Heart left ventricle (tissue), 16 donors: ENCODE results near the gene SPP1. TPM values are rescaled to one million over a fixed set of nuclear protein-coding genes. Genes with fewer than 3 reads are reported as not detected.
A peak's percentile ranks its signal among the peaks of the same experiment; 100 is the strongest.

Experiments
- ATAC-seq, 4 donors: fragments of 200-7000 bp; cut with Tn5 transposase; one replicate each; pipeline ENCODE4 v1.9.1; 2020 to 2022; ENCODE audit warnings: moderate library complexity in 4 of 4, mild to moderate bottlenecking in 3 of 4, moderate number of reproducible peaks in 1 of 4
- DNase-seq, 5 donors: peaks; one replicate each; pipeline ENCODE4 v3.0.0-alpha.2; 2020
- H3K27ac ChIP-seq, 12 donors: fragments of 200-600 bp; sonication (generic) in 4 of 12; one replicate each; pipeline versions ENCODE4 v1.5.0 to v1.8.0; 2016 to 2022; ENCODE audit warnings: mild to moderate bottlenecking in 2 of 12
- H3K27me3 ChIP-seq, 9 donors: fragments of 200-600 bp; sonication (generic) in 2 of 9; one replicate each; pipeline versions ENCODE4 v1.5.1 to v1.8.0; 2016 to 2022; ENCODE audit warnings: mild to moderate bottlenecking in 3 of 9
- H3K36me3 ChIP-seq, 9 donors: fragments of 200-600 bp; sonication (generic) in 2 of 9; one replicate each; pipeline versions ENCODE4 v1.5.0 to v1.8.0; 2018 to 2022; ENCODE audit warnings: mild to moderate bottlenecking in 2 of 9
- H3K4me1 ChIP-seq, 12 donors: fragments of 200-600 bp; sonication (generic) in 4 of 12; one replicate each; pipeline versions ENCODE4 v1.5.0 to v1.8.0; 2016 to 2022; ENCODE audit warnings: mild to moderate bottlenecking in 3 of 12
- H3K4me3 ChIP-seq, 12 donors: fragments of 200-600 bp; sonication (generic) in 4 of 12; one replicate each; pipeline versions ENCODE4 v1.5.0 to v1.8.0; 2017 to 2022; ENCODE audit warnings: mild to moderate bottlenecking in 9 of 12, moderate library complexity in 4 of 12
- H3K9me3 ChIP-seq, 12 donors: fragments of 200-600 bp; sonication (generic) in 4 of 12; one replicate each; pipeline versions ENCODE4 v1.5.0 to v1.8.0; 2016 to 2022; ENCODE audit warnings: mild to moderate bottlenecking in 1 of 12
- CTCF ChIP-seq, 12 donors: fragments of 200-600 bp; sonication (generic) in 4 of 12; IDR thresholded peaks; one replicate each; pipeline versions ENCODE4 v1.5.0 to v1.8.0; 2018 to 2022; ENCODE audit warnings: antibody characterized with exemption in 12 of 12, mild to moderate bottlenecking in 5 of 12
- POLR2A ChIP-seq, 2 donors: fragments of 450-650 bp; IDR thresholded peaks; one replicate each; pipeline ENCODE4 v1.6.1; 2017; ENCODE audit warnings: antibody characterized with exemption in 2 of 2, mild to moderate bottlenecking in 2 of 2, moderate library complexity in 2 of 2
- whole genome bisulfite sequencing, 4 donors: extraction: QIAGEN DNeasy Blood & Tissue Kit in 2 of 4; methylation state at CpG; one replicate each; pipeline versions ENCODE4 v1.1.5 to v1.1.7; 2013 to 2018; 5-methylcytosine and 5-hydroxymethylcytosine counted together
- intact Hi-C, 10 donors: fragments of 100-400 bp; cut with DNase I; formaldehyde crosslinking; loops; one replicate each; pipeline versions ENCODE4 v1.11.1 to v1.14.2; 2022
- polyA plus RNA-seq, 2 donors: library from polyadenylated mRNA; stranded (reverse); fragments of 200-250 nt; gene quantifications; one replicate each; pipeline ENCODE4 v1.2.3, GENCODE V29; 2013
- total RNA-seq, 9 donors: library from RNA; depleted of rRNA in 2 of 9; stranded (reverse); fragments of >200 nt in 2 of 9; fragmentation: NEBNext Ultra II Directional in 3 of 9; extraction: Animal tissue kit (Norgen Biotek cat#: 25700) in 3 of 9; gene quantifications; one replicate each; pipeline versions ENCODE4 v1.1.0 to v1.2.4, GENCODE V29; 2016 to 2023
- donor health status: ischemic (EF 13 %, LVEDD 7.1; RV severe dilation, severe dysfunction).
- donor health status: healthy with polysubstance abuse.
- donor health status: DM: no; HTN: yes; CAD: no.
- donor health status: DM: no; HTN: no; CAD: no.
- donor health status: ischemic (EF 25% LVEDD 6.9; RV normal size, moderate dysfunction).
- donor health status: ischemic (EF 25% LVEDD 5.7; RV mildly dilated, moderate dysfunction).
- donor health status: healthy.
- donor health status: DM: yes; HTN: yes; CAD: no.
- donor health status: ischemic (EF 35%, LVEDD 5.7; RV mildly dilated, moderate dysfunction).
- donor health status: nonischemic (EF 11% LVEDD 7.7; RV severe dilation, severe dysfunction).
- donor health status: DM: yes; HTN: yes; CAD: no.
- donor health status: PGD.
- donor health status: ischemic (EF 29% LVEDD 5.4; RV normal size, mild dysfunction).
- donor health status: nonischemic (EF 23%, LVEDD 6.1; RV moderate dilation, normal function).

SPP1 gene
- total and polyA plus RNA-seq, 11 donors = 1.6 to 1,074 (median 11.4) TPM

GRCh38 chr4:88015659-88016295 lies 40.3 kb downstream of the SPP1 start:
- Histone ChIP-seq H3K4me1 (peaks cover 3 to 70% (median 47%) of the 10 kb centered on the region in 12 donors), H3K36me3 (peaks cover 0 to 16% (median 7%) of the 10 kb centered on the region in 9 donors), H3K4me3 (no peak overlapping the region), H3K27ac (peak overlapping the region in 5 of 12 donors; percentile 16 to 88 (median 82)), H3K27me3 (no peaks in the 10 kb centered on the region), H3K9me3 (no peaks in the 10 kb centered on the region)
- intact Hi-C loops = no loop called here
- WGBS, 4 donors = 73 to 89% (median 86%) methylated on average over 7 to 10 of the region's 10 CpGs
- TF ChIP-seq POLR2A (IDR thresholded peaks at IDR 0.05) = no peak
- TF ChIP-seq CTCF (IDR thresholded peaks at IDR 0.05) = no peak
- DNase-seq = no peak
- no peak for ATAC-seq

GRCh38 chr4:88017516-88018297 lies 42.2 kb downstream of the SPP1 start:
- peaks cover 3 to 64% (median 39%) of the 10 kb centered on the region in 12 donors for H3K4me1 ChIP-seq
- no peaks in the 10 kb centered on the region for H3K27me3 ChIP-seq
- TF ChIP-seq POLR2A (IDR thresholded peaks at IDR 0.05) (no peak), CTCF (IDR thresholded peaks at IDR 0.05) (no peak)
- H3K27ac ChIP-seq = peak overlapping the region; percentile 52 to 90 (median 84)
- 61 to 64% (median 62%) methylated on average over 7 of the region's 7 CpGs for WGBS, 4 donors
- H3K4me3 ChIP-seq = peak overlapping the region in 1 of 12 donors; percentile 24
- DNase-seq (peak in 1 of 5 donors; percentile 34), ATAC-seq (peak; percentile 85 to 94 (median 90))
- peaks cover 0 to 34% (median 10%) of the 10 kb centered on the region in 9 donors for H3K36me3 ChIP-seq
- intact Hi-C loops = no loop called here
- no peaks in the 10 kb centered on the region for H3K9me3 ChIP-seq

GRCh38 chr4:88018466-88018865 lies 43.0 kb downstream of the SPP1 start:
- peak; percentile 53 to 78 (median 66) for ATAC-seq
- peaks cover 0 to 35% (median 10%) of the 10 kb centered on the region in 9 donors for H3K36me3 ChIP-seq
- peak in 4 of 5 donors; percentile 39 to 60 (median 50) for DNase-seq
- H3K4me3 ChIP-seq = peak overlapping the region in 1 of 12 donors; percentile 24
- intact Hi-C loops = no loop called here
- TF ChIP-seq POLR2A (IDR thresholded peaks at IDR 0.05) (no peak), CTCF (IDR thresholded peaks at IDR 0.05) (no peak)
- peaks cover 3 to 61% (median 33%) of the 10 kb centered on the region in 12 donors for H3K4me1 ChIP-seq
- H3K27ac ChIP-seq = peak overlapping the region; percentile 49 to 90 (median 84)
- H3K9me3 ChIP-seq = no peaks in the 10 kb centered on the region
- 56 to 75% (median 68%) methylated on average over 5 of the region's 5 CpGs for WGBS, 4 donors
- no peaks in the 10 kb centered on the region for H3K27me3 ChIP-seq

GRCh38 chr4:88021824-88022223 lies 46.3 kb downstream of the SPP1 start:
- no peaks in the 10 kb centered on the region for H3K27me3 ChIP-seq
- H3K4me3 ChIP-seq = no peak overlapping the region
- H3K4me1 ChIP-seq = peaks cover 3 to 40% (median 16%) of the 10 kb centered on the region in 12 donors
- ATAC-seq = no peak
- H3K36me3 ChIP-seq = peaks cover 0 to 48% (median 19%) of the 10 kb centered on the region in 9 donors
- intact Hi-C loops = no loop called here
- no peak for DNase-seq
- peaks cover 0 to 15% (median 6%) of the 10 kb centered on the region in 12 donors for H3K9me3 ChIP-seq
- peak overlapping the region in 1 of 12 donors; percentile 56 for H3K27ac ChIP-seq
- TF ChIP-seq POLR2A (IDR thresholded peaks at IDR 0.05) (no peak), CTCF (IDR thresholded peaks at IDR 0.05) (no peak)
